Measurements from ENCODE around the gene RAPGEF4.

The RAPGEF4 gene

DNA sequence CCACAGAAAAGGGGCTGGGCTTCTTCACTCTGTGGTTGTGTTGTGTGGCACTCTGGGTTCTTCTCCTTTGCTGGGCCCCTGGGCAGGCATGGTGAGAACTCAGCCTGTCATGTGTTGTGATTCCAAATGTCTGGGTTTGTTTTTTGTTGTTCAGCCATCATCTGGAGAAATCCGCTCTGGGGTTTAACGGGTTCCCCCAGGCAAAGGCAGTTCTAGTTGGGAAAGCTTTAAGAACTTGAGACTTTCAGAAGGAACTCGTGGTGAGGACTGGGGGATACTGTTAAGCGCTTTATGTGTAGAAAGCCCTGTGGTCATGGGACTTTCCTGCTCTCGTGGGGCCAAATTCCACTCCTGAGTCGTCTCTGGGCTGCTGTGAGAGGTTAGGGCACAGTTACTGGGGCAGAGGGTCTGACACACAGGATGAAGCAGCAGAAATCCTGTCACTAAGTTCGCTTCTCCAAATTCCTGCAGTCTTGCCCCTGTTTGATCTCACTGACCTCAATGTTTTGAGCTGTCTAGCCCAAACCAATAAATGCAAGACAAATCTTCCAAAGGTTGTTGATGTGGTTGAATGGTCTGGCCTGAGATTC lies 87.7 kb downstream of the RAPGEF4 start:
- no peak for DNase-seq (ENCODE audit: low read depth in 3 of 3)

DNA sequence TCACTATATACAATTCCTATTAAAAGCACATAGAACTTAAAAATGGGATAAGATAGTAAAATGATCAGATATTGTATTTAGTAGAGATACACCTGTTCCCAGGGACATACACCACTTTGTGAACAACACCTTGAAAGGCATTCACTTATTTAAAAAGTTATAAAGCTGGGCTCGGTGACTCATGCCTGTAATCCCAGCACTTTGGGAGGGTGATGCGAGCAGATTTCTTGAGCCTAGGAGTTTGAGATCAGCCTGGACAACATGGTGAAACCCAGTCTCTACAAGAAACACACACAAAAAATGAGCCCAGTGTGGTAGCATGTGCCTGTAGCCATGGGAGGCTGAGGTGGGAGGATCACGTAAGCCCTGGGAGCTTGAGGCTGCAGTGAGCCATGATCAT lies 90.9 kb downstream of the RAPGEF4 start:
- DNase-seq (ENCODE audit: low read depth in 3 of 3) = no peak

DNA sequence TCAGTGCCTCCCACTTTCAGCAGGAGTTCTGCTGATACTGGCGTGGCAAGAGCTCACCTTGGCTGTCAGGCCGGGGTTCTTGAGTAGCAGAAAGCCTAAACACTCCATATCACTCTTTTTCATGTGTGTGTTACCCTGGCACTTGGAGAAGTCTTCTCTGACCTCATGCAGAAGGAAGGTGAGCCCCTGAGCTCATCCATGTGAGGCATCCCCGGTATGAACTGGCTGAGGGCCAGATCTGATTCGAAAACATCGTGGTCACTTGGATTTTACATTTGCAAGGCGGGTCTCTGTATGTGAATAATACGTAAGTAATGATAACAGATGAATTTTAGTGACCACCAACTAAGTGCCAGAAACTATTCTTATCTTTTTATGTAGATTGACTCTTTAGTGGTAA lies 93.6 kb downstream of the RAPGEF4 start:
- DNase-seq (ENCODE audit: low read depth in 3 of 3) = no peak

DNA sequence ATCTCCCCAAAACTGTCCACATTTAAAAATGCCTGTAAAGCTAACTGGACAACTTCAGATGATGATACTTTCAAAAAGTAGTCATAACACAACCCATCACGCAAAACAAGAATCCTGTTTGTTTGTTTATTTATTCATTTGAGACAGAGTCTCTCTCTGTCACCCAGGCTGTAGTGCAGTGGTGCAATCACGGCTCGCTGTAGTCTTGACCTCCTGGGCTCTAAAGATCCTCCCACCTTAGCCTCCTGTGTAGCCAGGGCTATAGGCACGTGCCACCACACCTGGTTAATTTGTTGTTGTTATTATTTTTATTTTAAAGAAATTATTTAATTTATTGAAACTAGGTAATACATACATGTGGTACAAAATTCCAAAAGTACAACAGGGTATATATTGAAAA lies 94.8 kb downstream of the RAPGEF4 start:
- no peak for DNase-seq (ENCODE audit: low read depth in 3 of 3)

DNA sequence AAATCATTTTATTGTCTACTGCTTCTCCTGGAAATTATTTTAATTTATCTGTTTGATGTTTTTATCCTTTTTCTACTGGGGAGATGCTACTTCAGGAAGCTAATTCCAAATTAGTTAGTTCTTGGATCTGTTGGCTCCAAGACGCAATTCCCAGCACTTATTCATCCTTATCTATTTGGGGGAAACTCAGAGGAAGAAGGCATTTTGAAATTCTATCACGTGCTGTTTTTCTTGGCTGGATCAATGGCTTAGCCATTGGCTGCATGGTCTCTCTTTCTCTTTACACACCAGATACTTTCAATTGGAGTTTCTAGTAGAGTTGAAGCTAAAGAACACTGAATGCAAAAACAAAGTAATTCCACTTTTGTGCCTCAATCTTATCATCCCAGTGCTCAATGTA lies 98.3 kb downstream of the RAPGEF4 start:
- DNase-seq (ENCODE audit: low read depth in 3 of 3) = no peak

DNA sequence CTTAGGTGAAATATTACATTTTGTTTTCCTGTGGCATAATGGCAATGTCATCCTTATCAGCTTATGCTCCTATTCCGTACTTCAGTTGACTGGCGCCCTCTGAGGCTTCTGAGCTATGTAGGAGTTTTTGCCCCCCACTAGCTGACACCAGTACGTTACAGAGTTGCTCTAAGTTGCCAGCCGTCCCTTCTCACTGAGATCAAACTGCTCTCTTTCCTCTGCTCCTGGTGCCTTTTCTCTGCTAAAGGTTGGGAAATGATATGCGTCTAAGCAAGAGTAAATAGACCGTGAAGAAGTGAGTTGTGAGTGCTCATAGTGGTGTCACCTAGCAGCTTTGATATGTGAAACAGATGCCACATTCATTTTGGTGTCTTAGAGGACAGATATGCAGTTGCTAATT lies 99.2 kb downstream of the RAPGEF4 start:
- DNase-seq (ENCODE audit: low read depth in 3 of 3) = no peak

DNA sequence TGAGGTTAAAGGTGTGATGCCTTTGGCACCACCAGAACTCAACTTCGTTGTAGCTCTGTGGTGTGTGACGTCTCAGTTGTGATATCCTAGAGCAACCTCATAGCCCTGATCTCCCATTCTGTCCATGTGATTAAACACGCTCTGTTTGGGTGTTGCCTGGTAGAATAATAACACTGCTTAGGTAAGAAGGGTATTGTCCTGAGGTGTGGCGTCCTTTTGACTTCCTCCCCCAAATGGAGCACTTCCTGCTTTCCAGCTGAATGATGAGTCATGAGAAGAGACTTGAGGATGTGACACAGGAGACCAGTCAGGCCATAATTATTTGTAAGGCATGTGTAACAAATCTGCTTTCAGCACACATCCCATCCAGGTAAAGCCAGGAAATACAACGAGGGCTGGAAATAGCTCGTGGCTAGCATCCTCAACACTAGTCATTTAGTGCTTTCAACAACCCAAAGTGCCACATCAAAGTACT lies 100.7 kb downstream of the RAPGEF4 start:
- DNase-seq (ENCODE audit: low read depth in 3 of 3) = no peak

DNA sequence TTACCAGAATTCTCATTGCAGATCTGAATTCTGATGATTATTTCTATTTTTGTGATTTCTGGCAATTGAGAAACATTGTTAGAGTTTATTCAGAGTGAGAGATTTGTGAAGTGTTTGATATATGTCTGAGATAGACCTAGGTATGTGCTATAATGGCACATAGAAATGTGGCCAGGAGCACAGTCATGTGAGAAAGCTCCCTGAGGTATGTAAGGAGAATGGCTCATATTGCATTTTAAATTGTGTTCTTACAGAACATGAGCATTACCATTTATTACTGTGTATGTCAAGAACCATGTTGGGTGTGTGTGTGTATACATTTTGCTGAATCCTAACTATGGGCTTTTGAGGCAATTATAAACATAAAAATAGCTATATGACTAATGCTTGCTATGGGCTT lies 101.2 kb downstream of the RAPGEF4 start:
- DNase-seq (ENCODE audit: low read depth in 3 of 3) = no peak

DNA sequence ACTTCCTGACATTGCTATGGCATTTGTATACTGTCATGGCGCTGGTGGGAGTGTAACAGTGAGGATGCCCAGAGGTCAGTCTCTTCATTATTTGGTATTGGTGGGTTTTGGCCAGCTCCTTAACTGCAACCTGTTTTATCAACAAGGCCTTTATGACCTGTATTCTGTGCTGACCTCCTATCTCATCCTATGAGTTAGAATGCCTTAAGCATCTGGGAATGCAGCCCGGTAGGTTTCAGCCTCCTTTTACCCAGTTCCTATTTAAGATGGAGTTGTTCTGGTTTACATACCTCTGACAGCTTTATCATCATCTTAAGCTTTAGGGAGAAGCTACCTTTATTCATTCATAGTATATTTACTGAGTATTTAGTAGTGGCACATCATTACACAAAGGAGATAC lies 103.8 kb downstream of the RAPGEF4 start:
- no peak for DNase-seq (ENCODE audit: low read depth in 3 of 3)

DNA sequence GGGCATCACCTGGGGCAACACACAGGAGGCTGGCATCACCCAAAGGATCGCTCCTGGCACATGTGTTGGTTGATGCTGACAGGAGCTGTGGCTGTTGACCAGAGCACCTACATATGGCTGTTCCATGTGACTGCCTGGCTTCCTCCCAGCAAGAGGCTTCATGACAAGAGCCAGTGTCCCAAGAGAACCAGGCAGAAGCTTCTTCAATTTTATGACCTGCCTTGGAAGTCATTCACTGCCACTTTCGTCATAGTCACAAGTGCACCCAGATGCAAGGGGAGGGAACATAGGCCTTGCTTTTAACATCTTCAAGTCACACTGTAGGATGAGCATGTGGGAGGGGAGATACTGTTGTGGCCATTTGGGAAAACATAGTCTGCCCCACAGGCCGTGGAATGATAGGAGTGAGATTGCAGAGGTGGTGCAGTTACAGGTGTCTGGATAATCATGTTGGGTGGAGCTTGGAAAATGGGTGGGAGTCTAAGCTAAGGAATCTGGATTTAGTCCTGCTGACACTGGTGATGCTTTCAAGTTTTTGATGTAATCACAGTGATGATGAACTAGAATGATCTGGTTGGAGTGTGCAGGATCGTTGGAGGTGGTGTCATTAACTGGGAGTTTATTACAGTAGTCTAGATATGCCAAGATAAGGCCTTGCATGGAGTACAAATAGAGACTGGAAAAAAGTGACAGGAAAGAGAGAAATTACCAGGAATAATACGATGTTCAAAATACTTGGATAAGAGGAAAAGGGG lies 107.0 kb downstream of the RAPGEF4 start:
- DNase-seq (ENCODE audit: low read depth in 3 of 3) = no peak

DNA sequence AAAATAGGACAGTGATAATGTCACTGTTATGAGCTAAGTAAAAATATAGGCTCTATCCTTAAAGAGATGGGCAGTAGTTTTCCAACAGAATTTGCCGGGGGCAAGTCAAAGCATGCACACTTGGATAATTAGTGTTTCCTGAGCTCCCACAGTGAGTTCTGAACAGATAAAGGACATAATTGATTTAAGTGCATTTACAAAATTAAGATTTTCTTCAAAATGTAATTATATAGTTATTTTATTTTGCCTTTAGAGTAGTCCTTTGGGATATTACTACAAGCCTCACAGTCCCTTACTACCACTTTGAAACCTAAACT lies 107.6 kb downstream of the RAPGEF4 start:
- no peak for DNase-seq (ENCODE audit: low read depth in 3 of 3)

DNA sequence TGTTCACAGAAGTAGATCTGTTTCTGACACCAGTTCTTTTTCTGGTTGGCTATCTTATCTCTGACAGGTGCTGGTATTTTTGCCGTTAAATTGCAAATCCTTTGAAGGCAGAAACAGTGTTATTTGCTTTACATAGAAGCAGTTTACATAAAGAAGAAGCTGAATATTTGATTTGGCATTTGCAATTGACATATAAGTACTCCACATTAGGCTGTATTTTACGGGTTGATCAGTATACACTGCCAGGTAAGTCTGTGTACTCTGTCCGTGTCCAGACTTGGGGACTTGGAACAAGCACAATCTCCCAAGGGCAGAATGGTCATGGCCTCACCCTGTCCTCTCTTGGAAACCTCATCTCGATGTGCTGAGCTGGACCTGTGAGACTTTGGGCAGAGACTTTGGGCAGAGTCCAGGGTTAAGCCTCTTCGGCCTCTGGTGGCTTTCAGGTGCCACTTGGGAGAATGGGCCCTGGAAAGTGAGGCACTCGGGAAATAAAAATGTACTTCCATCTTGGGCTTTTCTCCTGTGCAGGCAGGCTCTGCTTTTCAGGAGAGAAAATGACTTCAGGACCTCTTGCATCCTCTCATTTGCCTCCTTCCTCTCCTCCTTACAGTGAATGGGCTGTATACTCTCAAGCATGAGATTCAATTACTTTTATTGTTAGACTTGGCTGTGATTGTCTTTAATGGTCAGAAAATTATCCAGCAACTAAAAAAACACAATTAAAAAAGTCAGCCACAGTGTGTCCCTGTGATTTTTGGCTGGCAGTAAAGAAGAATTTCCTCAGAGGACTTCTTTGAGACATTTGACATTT lies 108.5 kb downstream of the RAPGEF4 start:
- no peak for DNase-seq (ENCODE audit: low read depth in 3 of 3)

DNA sequence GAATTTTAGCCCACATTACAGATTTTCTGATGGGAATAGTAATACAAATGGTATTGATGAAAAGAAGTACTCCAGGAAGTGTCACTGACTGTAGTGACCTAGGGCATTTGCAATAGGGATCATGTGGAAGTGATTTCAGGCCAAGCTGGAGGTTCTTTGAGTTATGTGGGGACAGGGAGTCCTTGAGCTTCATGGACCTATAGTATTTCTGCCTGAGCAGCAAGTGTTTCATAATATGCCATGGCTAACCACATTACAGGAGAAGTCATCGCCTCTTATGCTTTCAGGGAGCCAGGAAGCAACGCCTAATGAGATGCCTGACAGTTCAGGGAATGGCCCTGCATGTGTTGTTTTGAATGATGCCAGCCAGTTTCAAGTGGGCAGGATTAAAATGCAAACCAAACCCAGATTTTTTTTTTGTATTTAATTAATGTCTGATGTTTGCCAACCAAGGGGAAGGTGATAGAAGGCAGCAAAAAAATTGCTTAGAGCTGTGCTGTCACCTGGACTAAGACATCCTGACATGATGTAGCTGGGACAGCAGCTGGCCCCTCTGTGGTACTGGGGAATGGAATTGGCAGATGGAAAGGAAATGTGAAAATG lies 109.5 kb downstream of the RAPGEF4 start:
- DNase-seq (ENCODE audit: low read depth in 3 of 3) = no peak

DNA sequence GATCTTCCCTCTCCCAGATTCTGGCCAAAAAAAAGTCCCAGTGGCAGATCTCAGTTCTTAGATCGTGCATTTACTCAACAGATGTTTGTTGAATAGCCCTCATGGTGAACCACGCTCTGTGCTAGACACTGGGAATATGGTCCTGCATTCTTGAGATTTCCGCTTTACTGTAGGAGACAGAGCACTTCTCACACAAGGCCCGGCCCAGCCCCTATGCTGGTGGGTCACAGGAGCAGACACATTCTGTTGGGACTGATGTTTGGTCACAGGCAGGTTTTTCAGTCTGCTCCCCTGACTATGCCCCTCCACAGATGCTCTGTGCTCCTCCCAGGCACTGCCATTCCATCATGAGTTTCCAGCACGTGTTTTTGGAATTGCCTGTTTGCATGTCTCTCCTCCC lies 110.9 kb downstream of the RAPGEF4 start:
- DNase-seq (ENCODE audit: low read depth in 3 of 3) = no peak

DNA sequence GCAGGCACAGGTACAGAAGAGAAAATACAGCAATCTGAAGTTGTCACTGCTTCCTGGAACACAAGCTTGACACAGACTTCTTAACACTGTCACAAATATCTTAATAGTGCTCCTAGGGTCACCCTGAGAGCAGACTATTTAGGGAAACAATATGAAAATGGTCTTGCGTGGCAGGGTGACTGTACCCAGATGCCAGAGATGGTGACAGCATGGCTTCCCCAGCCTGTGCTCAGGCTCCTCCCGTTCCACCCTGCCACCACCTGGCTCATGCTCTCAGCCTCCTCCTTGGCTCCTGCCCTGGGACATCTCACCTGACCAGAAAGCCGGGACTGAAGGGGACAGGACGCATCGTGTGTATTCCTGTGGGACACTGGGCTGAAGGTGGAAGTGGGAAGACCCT lies 111.5 kb downstream of the RAPGEF4 start:
- DNase-seq (ENCODE audit: low read depth in 3 of 3) = no peak

DNA sequence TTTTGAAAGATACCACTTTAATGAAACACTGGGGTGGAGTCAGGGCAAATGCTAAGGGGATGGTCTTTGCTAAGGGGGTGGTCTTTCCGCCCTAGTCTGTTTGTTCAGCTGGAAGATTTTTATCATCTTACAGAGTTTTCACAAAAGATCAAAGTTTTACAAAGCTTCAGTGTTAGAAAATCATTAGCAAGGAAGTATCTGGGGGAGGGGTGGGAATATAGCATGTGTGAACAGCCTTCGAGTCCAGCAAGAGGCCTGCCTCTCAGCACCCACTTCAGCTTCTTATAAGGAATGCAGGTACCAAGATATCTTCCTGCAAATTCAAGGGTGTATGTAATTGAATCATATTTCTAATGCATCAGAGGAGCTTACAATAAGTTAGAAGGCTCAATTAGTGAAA lies 112.9 kb downstream of the RAPGEF4 start:
- DNase-seq (ENCODE audit: low read depth in 3 of 3) = no peak

DNA sequence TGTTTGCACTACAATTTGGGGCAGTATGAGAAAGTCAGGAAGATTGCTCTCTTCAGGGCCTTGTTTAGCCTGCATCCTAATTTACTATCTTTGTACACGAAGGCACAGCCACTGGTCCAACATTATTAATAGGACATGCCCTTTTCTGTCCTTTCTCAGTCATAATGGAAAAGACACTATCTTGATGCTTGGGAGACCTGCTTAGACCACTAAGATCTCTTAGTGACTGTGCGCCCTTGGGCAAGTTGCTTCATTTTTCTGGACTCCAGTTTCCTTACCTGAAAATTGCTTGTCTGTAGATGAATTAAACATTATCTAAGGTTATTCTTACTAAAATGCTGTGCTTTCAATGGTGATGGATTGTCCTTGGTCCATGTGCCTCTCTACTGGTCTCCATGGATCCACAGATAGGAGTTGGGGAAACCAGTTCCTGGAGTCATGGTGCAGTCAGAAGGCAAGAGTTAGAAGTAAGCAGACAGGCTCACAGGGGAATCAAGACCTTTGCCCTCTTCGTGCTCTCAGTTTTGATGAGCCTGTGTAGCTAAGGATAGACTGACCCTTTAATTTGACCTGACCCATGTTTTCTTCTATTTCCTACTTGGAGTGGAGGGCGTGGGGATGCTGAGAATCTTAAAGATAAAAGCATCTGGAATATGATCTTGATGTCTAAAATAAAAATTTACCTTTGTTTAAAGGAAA lies 114.0 kb downstream of the RAPGEF4 start:
- no peak for DNase-seq (ENCODE audit: low read depth in 3 of 3)

DNA sequence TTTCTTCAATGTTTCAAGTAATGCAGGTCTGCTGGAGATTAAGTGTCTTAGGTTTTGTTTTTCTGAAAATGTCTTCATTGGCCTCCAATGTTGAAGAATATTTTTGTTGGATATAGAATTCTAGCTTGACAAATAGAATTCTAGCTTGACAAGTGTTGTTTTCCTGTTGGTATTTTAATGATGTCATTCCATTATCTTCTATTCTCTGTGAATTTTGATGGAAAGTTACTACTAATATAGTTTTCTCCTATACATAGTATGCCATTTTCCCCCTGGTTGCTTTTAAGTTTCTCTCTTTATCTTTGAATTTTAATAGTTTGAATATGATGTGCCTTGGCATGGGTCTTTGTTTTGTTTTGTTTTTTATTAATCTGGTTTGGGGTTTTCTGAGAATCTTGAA lies 119.9 kb downstream of the RAPGEF4 start:
- no peak for DNase-seq (ENCODE audit: low read depth in 3 of 3)

DNA sequence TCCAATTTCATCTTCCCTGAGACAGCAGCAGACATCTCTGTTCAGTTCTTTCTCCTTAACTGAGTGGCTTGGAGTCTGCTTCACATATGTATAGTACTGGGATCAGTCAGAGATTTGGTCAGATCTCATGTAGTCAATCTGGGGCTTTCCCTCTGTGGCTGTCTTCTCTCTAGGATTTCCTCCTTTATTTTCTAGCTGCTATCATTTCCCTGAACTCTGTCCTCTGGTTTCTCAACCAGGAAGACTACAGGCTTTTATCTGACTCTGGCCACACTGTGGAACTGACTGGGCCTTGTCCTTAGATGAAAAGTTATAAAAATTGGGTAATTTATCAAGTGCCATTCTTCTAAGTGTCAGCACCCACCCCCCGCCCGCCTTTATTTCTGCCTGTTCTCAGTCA lies 121.0 kb downstream of the RAPGEF4 start:
- DNase-seq (ENCODE audit: low read depth in 3 of 3) = no peak

DNA sequence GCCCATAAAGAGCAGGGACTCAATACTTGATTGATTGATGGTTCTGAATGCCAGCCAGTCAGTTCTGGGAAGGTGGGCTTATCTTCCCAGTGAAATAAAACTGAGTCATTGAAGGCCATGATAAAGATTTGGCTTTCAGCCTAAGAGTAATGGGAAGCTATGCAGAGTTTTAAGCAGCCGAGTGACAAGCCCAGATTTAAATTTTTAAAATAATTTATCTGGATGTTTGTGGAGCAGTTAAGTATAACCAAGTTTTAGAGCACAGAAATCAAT lies 122.8 kb downstream of the RAPGEF4 start:
- no peak for DNase-seq (ENCODE audit: low read depth in 3 of 3)

DNA sequence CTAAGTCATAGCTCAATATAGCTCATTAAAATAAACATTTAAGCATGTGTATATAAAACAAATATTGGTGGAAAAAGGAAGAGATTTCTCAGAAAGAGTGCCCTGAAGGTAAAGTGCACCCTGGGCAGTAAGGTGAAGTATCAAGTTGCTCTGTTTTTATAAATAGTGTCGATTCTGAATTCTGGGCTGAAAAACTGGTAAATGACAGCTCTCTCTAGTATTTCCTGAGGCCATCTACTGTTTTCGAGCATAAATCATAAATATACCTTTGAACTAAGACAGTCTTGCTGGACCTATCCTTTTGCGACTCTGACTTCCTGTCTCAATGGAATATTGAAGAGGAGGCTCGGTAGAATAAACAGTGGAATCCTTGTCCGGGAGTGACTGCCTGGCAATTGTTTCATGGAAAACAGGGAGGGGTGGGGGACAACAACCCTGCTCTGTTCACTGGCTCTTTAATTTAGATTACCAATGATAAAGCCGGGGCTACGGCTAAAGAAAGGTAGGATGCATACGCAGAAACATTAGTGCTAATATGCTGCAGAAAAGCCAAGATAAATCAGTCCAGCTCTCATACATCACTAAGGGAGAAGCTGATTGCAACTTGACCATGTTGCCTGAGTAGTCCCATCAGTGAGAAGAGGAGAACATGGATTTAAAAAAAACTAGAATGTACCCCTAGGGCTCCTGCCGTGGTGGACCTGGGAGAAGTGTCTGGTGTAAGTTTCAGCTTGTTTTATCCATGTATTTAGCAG lies 124.1 kb downstream of the RAPGEF4 start:
- no peak for DNase-seq (ENCODE audit: low read depth in 3 of 3)

DNA sequence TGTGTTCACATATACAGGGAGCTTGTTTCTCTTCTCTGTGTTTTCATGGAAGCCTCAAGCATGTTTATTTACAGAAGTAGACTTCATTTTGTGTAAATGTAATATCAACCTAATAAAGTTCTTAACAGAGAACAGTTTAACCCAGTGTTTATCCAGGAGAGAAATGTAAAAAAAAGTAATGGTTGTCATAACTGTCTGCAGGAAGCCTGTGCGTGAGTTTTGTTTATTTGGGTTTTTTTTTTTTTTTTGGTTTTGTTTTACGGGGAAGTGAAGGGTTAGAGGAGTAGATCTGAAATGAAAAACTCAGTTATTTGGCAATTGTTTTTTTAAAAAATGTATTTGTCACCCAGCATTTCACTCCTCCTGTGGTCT lies 124.7 kb downstream of the RAPGEF4 start:
- DNase-seq (ENCODE audit: low read depth in 3 of 3) = no peak

Data from stimulated activated CD4-positive, alpha-beta T cell treated with anti-CD3 and anti-CD28 coated beads, TNF-alpha, amount 100 ng/mL, for 24 hours (primary cell).